Loucy (cell line): ENCODE data around the gene TDRD1.
A peak's percentile ranks its signal among the peaks of the same experiment; 100 is the strongest.

Experiments used
- H2AFZ ChIP-seq: fragments of 200-600 bp; sonication (generic); 2 replicates; pipeline ENCODE4 v1.6.0; 2016; ENCODE audit warnings: antibody characterized with exemption, mild to moderate bottlenecking, low read length, moderate library complexity
- H3F3A ChIP-seq: fragments of 200-600 bp; 2 replicates; pipeline ENCODE4 v1.6.0; 2016; ENCODE audit warnings: antibody characterized with exemption, low read depth, mild to moderate bottlenecking
- H3K27me3 ChIP-seq: fragments of 200-600 bp; sonication (generic); 2 replicates; pipeline ENCODE4 v1.6.1; 2014; ENCODE audit warnings: low read length, mild to moderate bottlenecking; ENCODE audit not compliant: insufficient read depth, poor library complexity, severe bottlenecking
- H3K36me3 ChIP-seq: fragments of 200-600 bp; sonication (generic); 2 replicates; pipeline ENCODE4 v1.6.1; 2016; ENCODE audit warnings: low read length; ENCODE audit not compliant: insufficient read depth
- H3K4me1 ChIP-seq: fragments of 200-600 bp; sonication (generic); 2 replicates; pipeline ENCODE4 v1.5.1; 2014; ENCODE audit warnings: low read length, mild to moderate bottlenecking; ENCODE audit not compliant: insufficient read depth, poor library complexity, severe bottlenecking
- H3K4me2 ChIP-seq: fragments of 200-600 bp; sonication (generic); 2 replicates; pipeline ENCODE4 v1.6.0; 2014; ENCODE audit warnings: antibody characterized with exemption, low read length, low read depth, mild to moderate bottlenecking; ENCODE audit not compliant: poor library complexity, severe bottlenecking
- H3K4me3 ChIP-seq: fragments of 200-600 bp; sonication (generic); 2 replicates; pipeline ENCODE4 v1.5.1; 2014; ENCODE audit warnings: low read length, mild to moderate bottlenecking, mixed read lengths; ENCODE audit not compliant: poor library complexity, severe bottlenecking
- H3K79me2 ChIP-seq: fragments of 200-600 bp; sonication (generic); 2 replicates; pipeline ENCODE4 v1.6.1; 2014; ENCODE audit warnings: low read length; ENCODE audit not compliant: insufficient read depth
- H3K9ac ChIP-seq: fragments of 200-600 bp; sonication (generic); 2 replicates; pipeline ENCODE4 v1.6.0; 2014; ENCODE audit warnings: mild to moderate bottlenecking, low read depth, low read length, moderate library complexity; ENCODE audit not compliant: poor library complexity, severe bottlenecking
- H3K9me2 ChIP-seq: fragments of 200-600 bp; sonication (generic); replicated peaks from 2 replicates; pipeline ENCODE4 v1.6.1; 2016; ENCODE audit warnings: low read depth, low read length, mixed read lengths
- H3K9me3 ChIP-seq: fragments of 200-600 bp; sonication (generic); 2 replicates; pipeline ENCODE4 v1.6.1; 2014; ENCODE audit warnings: mild to moderate bottlenecking, antibody characterized with exemption, low read length, low read depth; ENCODE audit not compliant: insufficient read depth
- H4K20me1 ChIP-seq: fragments of 200-600 bp; sonication (generic); 2 replicates; pipeline ENCODE4 v1.6.0; 2014; ENCODE audit warnings: antibody characterized with exemption, low read length, mild to moderate bottlenecking; ENCODE audit not compliant: insufficient read depth, poor library complexity, severe bottlenecking
- EZH2phosphoT487 ChIP-seq: fragments of 200-600 bp; IDR thresholded peaks from 2 replicates; pipeline ENCODE4 v1.6.1; 2018; ENCODE audit warnings: antibody characterized with exemption, mild to moderate bottlenecking, moderate library complexity, borderline replicate concordance
- TF ChIP-seq, protein P1 (sequence below): fragments of 200-600 bp; sonication (generic); conservative IDR thresholded peaks from 2 replicates; pipeline ENCODE4 v1.5.1; 2014; ENCODE audit warnings: mild to moderate bottlenecking, antibody characterized with exemption, low read length

Gene TDRD1

GRCh38 chr10:114262496-114262895 lies 83.3 kb downstream of the TDRD1 start:
- Histone ChIP-seq H3K36me3 (no peaks in the 10 kb centered on the region), H4K20me1 (no peaks in the 10 kb centered on the region), H3K4me2 (no peak overlapping the region), H3K9me3 (no peaks in the 10 kb centered on the region), H3F3A (peaks cover 5% of the 10 kb centered on the region; the same call in 1 of the 2 replicates), H3K4me1 (peaks cover 41% of the 10 kb centered on the region), H3K27me3 (no peaks in the 10 kb centered on the region), H3K9me2 (no peaks in the 10 kb centered on the region), H3K4me3 (no peak overlapping the region), H3K9ac (no peak overlapping the region), H2AFZ (no peak overlapping the region), H3K79me2 (no peaks in the 10 kb centered on the region)
- TF ChIP-seq, protein P1, sequence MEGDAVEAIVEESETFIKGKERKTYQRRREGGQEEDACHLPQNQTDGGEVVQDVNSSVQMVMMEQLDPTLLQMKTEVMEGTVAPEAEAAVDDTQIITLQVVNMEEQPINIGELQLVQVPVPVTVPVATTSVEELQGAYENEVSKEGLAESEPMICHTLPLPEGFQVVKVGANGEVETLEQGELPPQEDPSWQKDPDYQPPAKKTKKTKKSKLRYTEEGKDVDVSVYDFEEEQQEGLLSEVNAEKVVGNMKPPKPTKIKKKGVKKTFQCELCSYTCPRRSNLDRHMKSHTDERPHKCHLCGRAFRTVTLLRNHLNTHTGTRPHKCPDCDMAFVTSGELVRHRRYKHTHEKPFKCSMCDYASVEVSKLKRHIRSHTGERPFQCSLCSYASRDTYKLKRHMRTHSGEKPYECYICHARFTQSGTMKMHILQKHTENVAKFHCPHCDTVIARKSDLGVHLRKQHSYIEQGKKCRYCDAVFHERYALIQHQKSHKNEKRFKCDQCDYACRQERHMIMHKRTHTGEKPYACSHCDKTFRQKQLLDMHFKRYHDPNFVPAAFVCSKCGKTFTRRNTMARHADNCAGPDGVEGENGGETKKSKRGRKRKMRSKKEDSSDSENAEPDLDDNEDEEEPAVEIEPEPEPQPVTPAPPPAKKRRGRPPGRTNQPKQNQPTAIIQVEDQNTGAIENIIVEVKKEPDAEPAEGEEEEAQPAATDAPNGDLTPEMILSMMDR = no peak
- no peak for TF ChIP-seq EZH2phosphoT487

DNA sequence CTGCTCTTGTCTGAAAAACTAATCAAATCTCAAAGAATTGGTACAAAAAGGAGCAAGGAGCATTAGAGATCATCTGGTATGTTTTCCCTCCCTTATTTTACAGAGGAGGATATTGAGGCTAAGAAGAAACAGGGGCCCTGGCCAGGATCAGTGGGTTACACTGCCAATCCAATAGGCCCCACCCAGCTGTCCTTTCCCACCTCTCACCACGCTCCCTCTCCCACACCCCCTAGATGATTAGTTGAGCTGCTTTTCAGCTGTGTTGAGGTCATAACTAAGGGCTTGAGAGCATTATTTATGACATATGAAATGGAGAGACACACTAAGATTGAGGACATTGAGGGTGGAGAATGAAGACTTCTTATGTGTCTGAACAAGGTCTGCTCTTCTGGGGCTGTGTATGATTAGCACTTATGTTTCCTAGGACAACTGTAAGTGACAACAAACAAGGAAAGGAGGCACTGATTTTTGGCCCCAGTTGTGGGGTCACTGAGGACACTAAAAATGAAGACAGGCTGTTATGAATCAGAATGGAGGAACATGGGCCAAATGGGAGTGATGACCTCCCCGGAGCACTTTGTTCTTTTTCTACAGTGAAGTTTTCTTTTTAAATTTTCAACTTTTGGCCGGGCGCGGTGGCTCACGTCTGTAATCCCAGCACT lies 86.4 kb downstream of the TDRD1 start:
- TF ChIP-seq, protein P1 = no peak
- no peak for TF ChIP-seq EZH2phosphoT487
- Histone ChIP-seq H4K20me1 (no peaks in the 10 kb centered on the region), H3F3A (no peaks in the 10 kb centered on the region), H3K36me3 (no peaks in the 10 kb centered on the region), H3K27me3 (no peaks in the 10 kb centered on the region), H3K4me2 (no peak overlapping the region), H3K79me2 (no peaks in the 10 kb centered on the region), H3K9me3 (no peaks in the 10 kb centered on the region), H3K9ac (no peak overlapping the region), H3K4me1 (peaks cover 17% of the 10 kb centered on the region), H2AFZ (no peak overlapping the region), H3K4me3 (no peak overlapping the region), H3K9me2 (no peaks in the 10 kb centered on the region)

DNA sequence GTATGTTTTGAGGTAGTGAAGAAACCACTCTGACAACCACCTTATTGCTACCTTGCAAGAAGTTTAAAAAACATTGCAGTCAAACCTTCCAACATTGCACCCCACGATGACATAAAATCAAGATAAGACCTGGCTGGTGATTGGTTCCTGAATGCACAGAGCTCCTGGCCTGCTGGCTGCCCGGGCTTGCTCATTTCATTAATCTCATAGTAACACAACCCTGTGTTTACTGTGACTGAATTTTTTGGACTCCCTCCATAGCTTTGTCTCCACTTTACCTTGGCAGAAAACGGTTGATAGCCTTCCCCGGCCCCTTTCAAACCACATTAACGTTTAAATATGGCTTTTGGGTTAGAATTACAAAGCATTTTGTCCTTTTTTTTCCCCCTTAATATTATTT lies 87.4 kb downstream of the TDRD1 start:
- Histone ChIP-seq H3K9ac (no peak overlapping the region), H3K4me2 (no peak overlapping the region), H3K27me3 (no peaks in the 10 kb centered on the region), H3K79me2 (no peaks in the 10 kb centered on the region), H3K4me1 (peaks cover 7% of the 10 kb centered on the region), H3K9me3 (no peaks in the 10 kb centered on the region), H4K20me1 (no peaks in the 10 kb centered on the region), H3K36me3 (no peaks in the 10 kb centered on the region), H3K4me3 (no peak overlapping the region), H2AFZ (peak overlapping the region; percentile 59; the same call in 1 of the 2 replicates), H3F3A (no peaks in the 10 kb centered on the region), H3K9me2 (no peaks in the 10 kb centered on the region)
- TF ChIP-seq, protein P1 = no peak
- no peak for TF ChIP-seq EZH2phosphoT487
